ENCODE data around the gene MASP1.

Gene MASP1

DNA sequence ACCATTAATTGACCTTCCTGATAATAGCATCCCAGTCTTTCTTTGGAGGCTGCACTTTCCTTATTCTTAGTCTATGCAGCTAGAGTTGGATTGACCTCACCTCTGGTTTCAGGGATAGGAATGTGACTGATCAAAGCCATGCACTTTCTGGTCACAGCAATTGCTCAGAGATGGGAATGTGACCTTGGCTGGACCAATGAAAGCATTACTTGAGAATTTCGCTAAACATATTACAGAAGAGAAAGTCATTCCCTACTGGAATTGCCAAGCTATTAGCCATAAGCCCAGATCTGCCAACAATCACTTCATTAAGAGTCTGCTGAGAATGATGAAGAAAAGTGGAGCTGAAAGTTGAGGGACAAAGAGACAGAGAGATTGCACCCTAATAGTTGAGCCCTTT is 61.5 kb downstream of the MASP1 start:
- Mint-ChIP-seq H3K4me1 (no peaks in the 10 kb centered on the region), H3K9me3 (no peaks in the 10 kb centered on the region), H3K27ac (no peak overlapping the region), H3K4me3 (no peak overlapping the region), H3K36me3 (ENCODE audit: low read depth) (no peaks in the 10 kb centered on the region), H3K27me3 (ENCODE audit: low read depth) (peaks cover 13% of the 10 kb centered on the region)
- TF ChIP-seq, protein P1, sequence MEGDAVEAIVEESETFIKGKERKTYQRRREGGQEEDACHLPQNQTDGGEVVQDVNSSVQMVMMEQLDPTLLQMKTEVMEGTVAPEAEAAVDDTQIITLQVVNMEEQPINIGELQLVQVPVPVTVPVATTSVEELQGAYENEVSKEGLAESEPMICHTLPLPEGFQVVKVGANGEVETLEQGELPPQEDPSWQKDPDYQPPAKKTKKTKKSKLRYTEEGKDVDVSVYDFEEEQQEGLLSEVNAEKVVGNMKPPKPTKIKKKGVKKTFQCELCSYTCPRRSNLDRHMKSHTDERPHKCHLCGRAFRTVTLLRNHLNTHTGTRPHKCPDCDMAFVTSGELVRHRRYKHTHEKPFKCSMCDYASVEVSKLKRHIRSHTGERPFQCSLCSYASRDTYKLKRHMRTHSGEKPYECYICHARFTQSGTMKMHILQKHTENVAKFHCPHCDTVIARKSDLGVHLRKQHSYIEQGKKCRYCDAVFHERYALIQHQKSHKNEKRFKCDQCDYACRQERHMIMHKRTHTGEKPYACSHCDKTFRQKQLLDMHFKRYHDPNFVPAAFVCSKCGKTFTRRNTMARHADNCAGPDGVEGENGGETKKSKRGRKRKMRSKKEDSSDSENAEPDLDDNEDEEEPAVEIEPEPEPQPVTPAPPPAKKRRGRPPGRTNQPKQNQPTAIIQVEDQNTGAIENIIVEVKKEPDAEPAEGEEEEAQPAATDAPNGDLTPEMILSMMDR (IDR thresholded peaks at IDR 0.05; ENCODE audit: unreplicated experiment in 3 of 3) = no peak

DNA sequence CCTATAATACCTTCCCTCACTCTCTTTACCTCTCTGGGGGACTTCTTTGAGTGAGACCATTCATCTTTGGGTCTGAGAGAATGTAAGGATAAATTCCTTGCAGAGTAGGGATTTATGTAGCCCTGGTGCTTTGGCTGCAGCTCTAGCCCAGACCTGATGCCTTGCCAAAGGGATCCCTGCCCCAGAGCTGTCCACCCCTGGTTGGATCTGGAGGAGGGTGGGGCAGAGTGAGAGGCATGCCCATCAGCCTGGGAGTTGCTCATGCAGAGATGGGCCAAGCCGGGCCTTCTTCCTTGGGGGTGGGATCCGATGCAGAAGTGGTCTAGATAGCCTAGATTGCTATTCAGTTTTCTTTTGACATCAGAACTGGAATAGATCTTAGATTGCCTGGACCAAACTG is 62.8 kb downstream of the MASP1 start:
- Mint-ChIP-seq H3K4me1 (no peaks in the 10 kb centered on the region), H3K27ac (no peak overlapping the region), H3K4me3 (no peak overlapping the region), H3K36me3 (ENCODE audit: low read depth) (no peaks in the 10 kb centered on the region), H3K27me3 (ENCODE audit: low read depth) (peaks cover 13% of the 10 kb centered on the region), H3K9me3 (no peaks in the 10 kb centered on the region)
- TF ChIP-seq, protein P1 (IDR thresholded peaks at IDR 0.05; ENCODE audit: unreplicated experiment in 3 of 3) = no peak

DNA sequence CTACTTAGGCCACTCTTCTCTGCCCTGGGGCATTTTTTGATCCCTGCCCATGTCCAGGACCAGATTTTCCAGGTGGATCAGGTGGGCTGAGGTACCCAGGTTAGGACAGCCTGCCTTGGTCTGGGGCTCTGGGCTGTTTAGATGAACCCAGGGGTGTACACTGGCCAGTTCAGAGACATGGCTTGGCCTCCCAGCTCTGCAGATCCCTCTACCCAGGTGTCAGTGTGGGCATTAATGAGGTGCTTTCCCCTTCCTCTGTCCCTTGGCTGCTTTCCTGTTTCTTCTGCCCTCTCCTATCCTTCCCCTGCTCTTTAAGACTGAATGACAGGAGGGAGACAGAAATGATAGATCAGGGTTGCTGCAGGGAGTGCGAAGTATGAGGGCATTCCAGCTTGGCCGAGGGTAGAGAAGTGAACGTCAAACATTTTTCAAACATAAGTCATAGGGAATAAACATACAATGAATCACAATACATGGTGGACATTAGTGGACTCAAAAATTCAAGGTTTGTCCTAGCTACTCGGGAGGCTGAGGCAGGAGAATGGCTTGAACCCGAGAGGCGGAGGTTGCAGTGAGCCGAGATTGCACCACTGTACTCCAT is 63.8 kb downstream of the MASP1 start:
- H3K9me3 Mint-ChIP-seq = no peaks in the 10 kb centered on the region
- H3K27me3 Mint-ChIP-seq (ENCODE audit: low read depth) = peaks cover 13% of the 10 kb centered on the region
- H3K36me3 Mint-ChIP-seq (ENCODE audit: low read depth) = no peaks in the 10 kb centered on the region
- H3K4me1 Mint-ChIP-seq = no peaks in the 10 kb centered on the region
- TF ChIP-seq, protein P1 (IDR thresholded peaks at IDR 0.05; ENCODE audit: unreplicated experiment in 3 of 3) = no peak
- no peak overlapping the region for H3K4me3 Mint-ChIP-seq
- H3K27ac Mint-ChIP-seq = no peak overlapping the region

DNA sequence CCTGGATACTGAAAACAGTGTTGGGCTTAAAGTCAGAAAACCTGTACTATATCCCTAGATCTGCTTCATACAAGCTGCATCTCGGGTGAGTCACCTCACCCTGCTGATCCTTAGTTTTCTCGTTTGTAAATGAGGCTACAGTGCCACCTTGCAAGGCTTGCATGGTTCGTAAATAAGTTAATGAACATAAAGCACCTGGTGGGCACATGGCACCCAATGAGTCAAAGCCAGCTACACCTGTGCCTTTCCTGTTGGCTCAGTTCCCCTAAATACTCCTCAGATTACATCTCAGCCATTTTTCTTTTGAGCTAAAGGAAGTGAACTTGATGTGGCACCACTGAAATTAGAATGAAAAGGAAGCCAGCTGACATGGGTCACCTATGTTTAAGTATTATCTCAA is 67.7 kb downstream of the MASP1 start:
- Mint-ChIP-seq H3K27ac (no peak overlapping the region), H3K36me3 (ENCODE audit: low read depth) (no peaks in the 10 kb centered on the region), H3K4me3 (no peak overlapping the region), H3K4me1 (peaks cover under 1% of the 10 kb centered on the region), H3K9me3 (no peaks in the 10 kb centered on the region), H3K27me3 (ENCODE audit: low read depth) (peaks cover 5% of the 10 kb centered on the region)
- TF ChIP-seq, protein P1 (IDR thresholded peaks at IDR 0.05; ENCODE audit: unreplicated experiment in 3 of 3) = no peak

DNA sequence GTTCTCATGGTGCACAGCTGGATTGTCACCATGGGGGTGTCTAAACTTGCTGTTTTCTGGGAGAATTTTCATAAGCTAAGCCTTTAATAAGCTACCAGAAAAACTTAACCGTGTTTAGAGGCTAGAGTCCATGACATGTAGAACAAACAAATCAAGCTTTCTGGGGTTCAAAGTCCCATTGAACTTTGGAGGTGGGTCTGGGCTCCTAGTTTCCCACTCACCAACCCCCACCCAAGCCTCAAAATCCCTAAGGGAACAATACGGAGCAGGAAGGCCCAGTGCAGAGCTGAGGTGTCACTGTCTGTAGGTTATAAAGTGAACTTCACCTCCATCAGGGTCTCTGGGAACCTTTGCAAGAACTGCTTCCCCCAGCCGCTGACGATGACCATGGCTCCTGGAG is 68.7 kb downstream of the MASP1 start:
- no peaks in the 10 kb centered on the region for H3K9me3 Mint-ChIP-seq
- no peak overlapping the region for H3K4me3 Mint-ChIP-seq
- peaks cover 5% of the 10 kb centered on the region for H3K4me1 Mint-ChIP-seq
- TF ChIP-seq, protein P1 (IDR thresholded peaks at IDR 0.05; ENCODE audit: unreplicated experiment in 3 of 3) = no peak
- no peak overlapping the region for H3K27ac Mint-ChIP-seq
- H3K27me3 Mint-ChIP-seq (ENCODE audit: low read depth) = peaks cover under 1% of the 10 kb centered on the region
- no peaks in the 10 kb centered on the region for H3K36me3 Mint-ChIP-seq (ENCODE audit: low read depth)

DNA sequence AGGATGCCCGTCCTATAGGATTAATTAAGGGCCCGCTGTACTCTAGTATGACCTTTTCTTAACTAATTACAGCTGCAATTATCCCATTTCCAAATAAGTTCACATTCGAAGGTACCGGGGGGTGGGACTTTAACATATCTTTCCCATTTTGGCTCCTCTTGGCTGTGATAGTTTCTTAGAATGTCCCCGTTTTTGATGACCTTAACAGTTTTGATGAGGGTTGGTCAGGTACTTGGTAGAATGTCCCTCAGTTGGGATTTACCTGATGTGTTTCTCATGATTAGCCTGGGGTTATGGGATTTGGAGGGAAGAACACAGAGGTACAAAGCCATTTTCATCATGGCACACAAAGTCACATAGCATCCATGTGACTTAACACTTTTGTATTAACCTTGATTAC is 76.1 kb downstream of the MASP1 start:
- no peaks in the 10 kb centered on the region for H3K36me3 Mint-ChIP-seq (ENCODE audit: low read depth)
- H3K9me3 Mint-ChIP-seq = no peaks in the 10 kb centered on the region
- no peak overlapping the region for H3K4me3 Mint-ChIP-seq
- TF ChIP-seq, protein P1 (IDR thresholded peaks at IDR 0.05; ENCODE audit: unreplicated experiment in 3 of 3) = no peak
- H3K4me1 Mint-ChIP-seq = peaks cover 10% of the 10 kb centered on the region
- peaks cover 8% of the 10 kb centered on the region for H3K27me3 Mint-ChIP-seq (ENCODE audit: low read depth)
- H3K27ac Mint-ChIP-seq = no peak overlapping the region
